KOPT-K1 (cell line): ENCODE measurements around the gene SCN4B.

ENCODE experiments used
- H3K27ac ChIP-seq: fragments of 200-600 bp; sonication (generic); 2 replicates; pipeline ENCODE4 v1.5.1; 2016; ENCODE audit warnings: antibody characterized with exemption, mild to moderate bottlenecking, low read depth, low read length; ENCODE audit not compliant: poor library complexity, severe bottlenecking
- H3K36me3 ChIP-seq: fragments of 200-600 bp; sonication (generic); 2 replicates; pipeline ENCODE4 v1.5.1; 2017; ENCODE audit warnings: antibody characterized with exemption, mild to moderate bottlenecking, low read length, moderate library complexity; ENCODE audit not compliant: insufficient read depth
- H3K9me3 ChIP-seq: fragments of 200-600 bp; sonication (generic); 2 replicates; pipeline ENCODE4 v1.5.1; 2017; ENCODE audit warnings: antibody characterized with exemption, low read length, mild to moderate bottlenecking; ENCODE audit not compliant: insufficient read depth, poor library complexity, severe bottlenecking

The SCN4B gene

GRCh38 chr11:118111019-118111743 lies 41.4 kb downstream of the SCN4B start:
- H3K9me3 ChIP-seq, result no peaks in the 10 kb centered on the region
- H3K36me3 ChIP-seq, result no peaks in the 10 kb centered on the region
- no peak overlapping the region for H3K27ac ChIP-seq

- Histone ChIP-seq H3K27ac (no peak overlapping the region), H3K9me3 (no peaks in the 10 kb centered on the region), H3K36me3 (no peaks in the 10 kb centered on the region)
These were observed 43.4 kb downstream of the SCN4B start for GRCh38 chr11:118109231-118109630.

GRCh38 chr11:118108513-118108912 lies 44.1 kb downstream of the SCN4B start:
- Histone ChIP-seq H3K27ac (no peak overlapping the region), H3K9me3 (no peaks in the 10 kb centered on the region), H3K36me3 (no peaks in the 10 kb centered on the region)

GRCh38 chr11:118106789-118107335 lies 45.8 kb downstream of the SCN4B start:
- H3K27ac ChIP-seq, result no peak overlapping the region
- no peaks in the 10 kb centered on the region for H3K9me3 ChIP-seq
- H3K36me3 ChIP-seq, result no peaks in the 10 kb centered on the region

GRCh38 chr11:118105657-118106305 lies 46.8 kb downstream of the SCN4B start:
- H3K36me3 ChIP-seq, result no peaks in the 10 kb centered on the region
- no peaks in the 10 kb centered on the region for H3K9me3 ChIP-seq
- no peak overlapping the region for H3K27ac ChIP-seq

GRCh38 chr11:118104491-118104890 lies 48.1 kb downstream of the SCN4B start:
- H3K9me3 ChIP-seq, result no peaks in the 10 kb centered on the region
- H3K27ac ChIP-seq, result no peak overlapping the region
- H3K36me3 ChIP-seq, result no peaks in the 10 kb centered on the region

GRCh38 chr11:118102721-118103261 lies 49.8 kb downstream of the SCN4B start:
- Histone ChIP-seq H3K27ac (no peak overlapping the region), H3K9me3 (no peaks in the 10 kb centered on the region), H3K36me3 (no peaks in the 10 kb centered on the region)

GRCh38 chr11:118100691-118101232 lies 51.9 kb downstream of the SCN4B start:
- Histone ChIP-seq H3K9me3 (no peaks in the 10 kb centered on the region), H3K36me3 (no peaks in the 10 kb centered on the region), H3K27ac (no peak overlapping the region)

GRCh38 chr11:118099838-118100556 lies 52.6 kb downstream of the SCN4B start:
- no peak overlapping the region for H3K27ac ChIP-seq
- H3K36me3 ChIP-seq, result no peaks in the 10 kb centered on the region
- no peaks in the 10 kb centered on the region for H3K9me3 ChIP-seq

GRCh38 chr11:118098996-118099837 lies 53.4 kb downstream of the SCN4B start:
- H3K9me3 ChIP-seq, result no peaks in the 10 kb centered on the region
- no peak overlapping the region for H3K27ac ChIP-seq
- H3K36me3 ChIP-seq, result no peaks in the 10 kb centered on the region

GRCh38 chr11:118095967-118096367 lies 56.7 kb downstream of the SCN4B start:
- Histone ChIP-seq H3K9me3 (no peaks in the 10 kb centered on the region), H3K27ac (no peak overlapping the region), H3K36me3 (no peaks in the 10 kb centered on the region)

- H3K9me3 ChIP-seq, result no peaks in the 10 kb centered on the region
- H3K27ac ChIP-seq, result no peak overlapping the region
- no peaks in the 10 kb centered on the region for H3K36me3 ChIP-seq
These were observed 57.1 kb downstream of the SCN4B start for GRCh38 chr11:118095493-118095892.

- Histone ChIP-seq H3K27ac (no peak overlapping the region), H3K36me3 (no peaks in the 10 kb centered on the region), H3K9me3 (peaks cover 8% of the 10 kb centered on the region)
These were observed 59.6 kb downstream of the SCN4B start for GRCh38 chr11:118092907-118093571.

GRCh38 chr11:118091690-118092089 lies 60.9 kb downstream of the SCN4B start:
- Histone ChIP-seq H3K27ac (no peak overlapping the region), H3K36me3 (no peaks in the 10 kb centered on the region), H3K9me3 (peaks cover 22% of the 10 kb centered on the region)
